ENCODE measurements around the gene EYA2.
"Not testable (repeated sequence)": the region's sequence is repeated elsewhere in the genome, so short reads cannot be mapped to it uniquely, and the experiment has no call there.

Gene EYA2

GRCh38 chr20:47196091-47197081, 301.7 kb downstream of the EYA2 start:
- DNase-seq: peak; percentile 53

- no peak for DNase-seq
These were observed 303.6 kb downstream of the EYA2 start for GRCh38 chr20:47198254-47198671.

GRCh38 chr20:47198996-47199552, 304.4 kb downstream of the EYA2 start:
- DNase-seq: no peak

GRCh38 chr20:47201074-47201730, 306.6 kb downstream of the EYA2 start:
- no peak for DNase-seq

GRCh38 chr20:47202733-47203667, 308.4 kb downstream of the EYA2 start:
- no peak for DNase-seq

- no peak for DNase-seq
These were observed 309.6 kb downstream of the EYA2 start for GRCh38 chr20:47204008-47204849.

GRCh38 chr20:47204850-47205122, 310.1 kb downstream of the EYA2 start:
- not testable (repeated sequence) for DNase-seq

GRCh38 chr20:47205577-47206123, 311.0 kb downstream of the EYA2 start:
- peak; percentile 64 for DNase-seq

- not testable (repeated sequence) for DNase-seq
These were observed 311.9 kb downstream of the EYA2 start for GRCh38 chr20:47206552-47206951.

GRCh38 chr20:47206962-47207641, 312.5 kb downstream of the EYA2 start:
- no peak for DNase-seq

- no peak for DNase-seq
These were observed 314.0 kb downstream of the EYA2 start for GRCh38 chr20:47208534-47209174.

GRCh38 chr20:47209982-47210381, 315.3 kb downstream of the EYA2 start:
- DNase-seq: no peak

- no peak for DNase-seq
These were observed 315.8 kb downstream of the EYA2 start for GRCh38 chr20:47210470-47210869.

- no peak for DNase-seq
These were observed 316.4 kb downstream of the EYA2 start for GRCh38 chr20:47211036-47211435.

GRCh38 chr20:47212606-47213207, 318.1 kb downstream of the EYA2 start:
- DNase-seq: no peak

GRCh38 chr20:47213966-47214365, 319.3 kb downstream of the EYA2 start:
- DNase-seq: no peak

GRCh38 chr20:47215653-47216397, 321.2 kb downstream of the EYA2 start:
- no peak for DNase-seq

GRCh38 chr20:47216819-47217410, 322.3 kb downstream of the EYA2 start:
- DNase-seq: no peak
